Sigmoid colon (tissue), 4 donors: ENCODE measurements around the gene TCP1.

Experiments used
- EP300 ChIP-seq, 4 donors: sonication (generic); formaldehyde crosslinking; IDR thresholded peaks; one replicate each; pipeline ENCODE4 v1.6.1; 2017; ENCODE audit warnings: antibody characterized with exemption in 4 of 4
- POLR2A ChIP-seq, 2 donors: fragments of 450-650 bp; IDR thresholded peaks; one replicate each; pipeline ENCODE4 v1.6.1; 2016; ENCODE audit warnings: antibody characterized with exemption in 2 of 2, mild to moderate bottlenecking in 2 of 2, moderate library complexity in 2 of 2
- POLR2AphosphoS5 ChIP-seq, 4 donors: sonication (generic); formaldehyde crosslinking; IDR thresholded peaks; one replicate each; pipeline ENCODE4 v1.6.1; 2017; ENCODE audit warnings: antibody characterized with exemption in 4 of 4
- TF ChIP-seq, protein P1 (sequence below), 4 experiments: fragments of 450-650 bp in 3 of 4; fragments of 200-600 bp in 1 of 4; IDR thresholded peaks; one replicate each; pipeline ENCODE4 v1.5.1; 2016 to 2019; ENCODE audit warnings: antibody characterized with exemption in 4 of 4, mild to moderate bottlenecking in 3 of 4, moderate library complexity in 2 of 4

DNA sequence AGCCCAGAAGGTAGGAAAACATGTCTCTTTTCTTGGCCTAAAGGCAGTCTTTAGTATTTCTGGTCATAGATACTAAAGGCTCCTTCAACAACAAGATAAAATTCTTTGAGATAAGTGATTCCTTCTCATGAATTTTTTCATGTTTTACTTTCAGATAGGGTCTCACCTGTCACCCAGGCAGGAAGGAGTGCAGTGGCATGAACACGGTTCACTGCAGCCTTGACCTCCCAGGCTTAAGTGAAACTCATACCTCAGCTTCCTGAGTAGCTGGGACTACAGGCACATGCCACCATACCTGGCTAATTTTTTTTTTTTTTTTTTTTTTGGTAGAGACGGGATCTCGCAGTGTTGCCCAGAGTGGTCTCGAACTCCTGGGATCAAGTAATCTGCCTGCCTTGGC, 19.7 kb upstream of the TCP1 start:
- TF ChIP-seq, protein P1, sequence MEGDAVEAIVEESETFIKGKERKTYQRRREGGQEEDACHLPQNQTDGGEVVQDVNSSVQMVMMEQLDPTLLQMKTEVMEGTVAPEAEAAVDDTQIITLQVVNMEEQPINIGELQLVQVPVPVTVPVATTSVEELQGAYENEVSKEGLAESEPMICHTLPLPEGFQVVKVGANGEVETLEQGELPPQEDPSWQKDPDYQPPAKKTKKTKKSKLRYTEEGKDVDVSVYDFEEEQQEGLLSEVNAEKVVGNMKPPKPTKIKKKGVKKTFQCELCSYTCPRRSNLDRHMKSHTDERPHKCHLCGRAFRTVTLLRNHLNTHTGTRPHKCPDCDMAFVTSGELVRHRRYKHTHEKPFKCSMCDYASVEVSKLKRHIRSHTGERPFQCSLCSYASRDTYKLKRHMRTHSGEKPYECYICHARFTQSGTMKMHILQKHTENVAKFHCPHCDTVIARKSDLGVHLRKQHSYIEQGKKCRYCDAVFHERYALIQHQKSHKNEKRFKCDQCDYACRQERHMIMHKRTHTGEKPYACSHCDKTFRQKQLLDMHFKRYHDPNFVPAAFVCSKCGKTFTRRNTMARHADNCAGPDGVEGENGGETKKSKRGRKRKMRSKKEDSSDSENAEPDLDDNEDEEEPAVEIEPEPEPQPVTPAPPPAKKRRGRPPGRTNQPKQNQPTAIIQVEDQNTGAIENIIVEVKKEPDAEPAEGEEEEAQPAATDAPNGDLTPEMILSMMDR (IDR thresholded peaks at IDR 0.05), result no peak
- TF ChIP-seq EP300 (IDR thresholded peaks at IDR 0.05) (no peak), POLR2A (IDR thresholded peaks at IDR 0.05) (no peak), POLR2AphosphoS5 (IDR thresholded peaks at IDR 0.05) (no peak)
